ENCODE measurements around the gene ZNF511.
"Not testable (repeated sequence)": the region's sequence is repeated elsewhere in the genome, so short reads cannot be mapped to it uniquely, and the experiment has no call there.

Gene ZNF511

DNA sequence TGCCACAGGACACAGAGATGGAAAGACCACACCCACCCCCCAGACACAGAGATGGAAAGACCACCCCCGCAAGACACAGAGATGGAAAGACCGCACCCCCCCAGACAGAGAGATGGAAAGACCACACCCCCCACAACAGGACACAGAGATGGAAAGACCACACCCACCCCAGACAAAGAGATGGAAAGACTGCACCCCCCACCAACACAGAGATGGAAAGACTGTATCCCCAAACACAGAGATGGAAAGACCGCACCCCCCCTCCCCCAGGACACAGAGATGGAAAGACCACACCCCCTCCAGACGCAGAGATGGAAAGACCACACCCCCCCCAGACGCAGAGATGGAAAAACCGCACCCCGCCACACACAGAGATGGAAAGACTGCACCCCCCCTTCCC is 8.0 kb downstream of the ZNF511 start:
- DNase-seq, result no peak

DNA sequence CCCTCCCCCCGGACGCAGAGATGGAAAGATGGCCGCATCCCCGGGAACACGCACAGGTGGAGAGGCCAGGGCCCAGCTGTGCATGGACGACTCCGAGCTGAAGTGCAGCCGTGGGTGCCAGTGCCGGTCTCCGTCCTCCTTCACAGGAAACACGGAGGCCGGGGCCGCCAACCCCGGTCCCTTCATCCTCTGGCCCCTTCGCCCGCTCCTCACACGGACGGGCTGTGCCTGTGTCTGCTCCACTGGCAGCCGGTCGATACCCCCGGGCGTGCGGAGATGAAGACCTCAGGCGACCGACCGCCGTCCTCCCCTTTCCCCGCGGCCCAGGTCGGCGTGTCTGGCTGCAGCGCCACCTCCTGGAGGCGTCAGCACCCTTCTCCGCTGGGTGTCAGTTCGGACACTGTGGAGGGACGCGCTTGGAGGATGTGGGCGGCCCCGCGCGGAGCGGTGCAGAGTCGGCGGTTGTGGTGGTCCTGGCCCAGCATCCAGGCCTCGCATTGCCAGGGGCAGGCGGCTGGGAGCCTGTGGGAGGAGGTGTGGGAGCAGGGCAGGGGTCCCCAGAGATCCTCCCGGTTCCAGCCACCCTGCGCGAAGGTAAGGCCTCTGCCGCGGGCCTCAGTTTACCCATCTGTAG is 9.9 kb downstream of the ZNF511 start:
- peak in 1 of 2 experiments; percentile 22 for DNase-seq

DNA sequence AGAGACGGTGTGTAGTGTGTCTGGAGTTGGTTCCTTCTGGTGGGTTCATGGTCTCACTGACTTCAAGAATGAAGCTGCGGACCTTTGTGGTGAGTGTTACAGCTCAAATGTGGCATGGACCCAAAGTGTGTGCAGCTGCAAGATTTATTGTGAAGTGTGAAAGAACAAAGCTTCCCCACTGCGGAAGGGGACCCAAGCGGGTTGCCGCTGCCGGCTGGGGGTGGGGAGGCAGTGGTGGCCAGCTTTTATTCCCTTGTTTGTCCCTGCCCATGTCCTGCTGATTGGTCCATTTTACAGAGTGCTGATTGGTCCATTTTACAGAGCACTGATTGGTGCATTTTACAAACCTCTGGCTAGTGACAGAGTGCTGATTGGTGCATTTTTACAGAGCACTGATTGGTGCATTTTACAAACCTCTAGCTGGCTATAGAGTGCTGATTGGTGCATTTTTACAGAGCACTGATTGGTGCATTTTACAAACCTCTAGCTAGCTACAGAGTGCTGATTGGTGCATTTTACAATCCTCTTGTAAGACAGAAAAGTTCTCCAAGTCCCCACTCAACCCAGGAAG is 12.2 kb downstream of the ZNF511 start:
- not testable (repeated sequence) for DNase-seq

DNA sequence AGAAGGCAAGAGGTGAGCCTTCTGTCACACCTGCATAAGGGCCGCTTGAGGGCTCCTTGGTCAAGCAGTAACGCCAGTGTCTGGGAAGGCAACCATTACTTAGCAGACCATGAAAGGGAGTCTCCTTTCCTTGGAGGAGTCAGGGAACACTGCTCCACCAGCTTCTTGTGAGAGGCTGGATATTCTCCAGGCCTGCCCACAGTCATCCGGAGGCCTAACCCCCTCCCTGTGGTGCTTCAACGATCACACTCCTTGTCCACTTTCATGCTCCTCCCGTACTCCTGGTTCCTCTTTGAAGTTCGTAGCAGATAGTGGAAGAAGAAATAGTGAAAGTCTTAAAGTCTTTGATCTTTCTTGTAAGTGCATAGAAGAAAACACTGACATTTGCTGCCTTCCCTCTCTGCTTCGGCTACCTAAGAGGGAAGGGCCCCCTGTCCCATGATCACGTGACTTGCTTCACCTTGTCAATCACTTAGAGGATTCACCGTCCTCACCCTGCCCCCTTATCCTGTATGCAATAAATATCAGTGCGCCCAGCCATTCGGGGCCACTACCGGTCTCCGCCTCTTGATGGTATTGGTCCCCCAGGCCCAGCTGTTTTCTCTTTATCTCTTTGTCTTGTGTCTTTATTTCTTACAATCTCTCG is 13.5 kb downstream of the ZNF511 start:
- DNase-seq, result not testable (repeated sequence)

DNA sequence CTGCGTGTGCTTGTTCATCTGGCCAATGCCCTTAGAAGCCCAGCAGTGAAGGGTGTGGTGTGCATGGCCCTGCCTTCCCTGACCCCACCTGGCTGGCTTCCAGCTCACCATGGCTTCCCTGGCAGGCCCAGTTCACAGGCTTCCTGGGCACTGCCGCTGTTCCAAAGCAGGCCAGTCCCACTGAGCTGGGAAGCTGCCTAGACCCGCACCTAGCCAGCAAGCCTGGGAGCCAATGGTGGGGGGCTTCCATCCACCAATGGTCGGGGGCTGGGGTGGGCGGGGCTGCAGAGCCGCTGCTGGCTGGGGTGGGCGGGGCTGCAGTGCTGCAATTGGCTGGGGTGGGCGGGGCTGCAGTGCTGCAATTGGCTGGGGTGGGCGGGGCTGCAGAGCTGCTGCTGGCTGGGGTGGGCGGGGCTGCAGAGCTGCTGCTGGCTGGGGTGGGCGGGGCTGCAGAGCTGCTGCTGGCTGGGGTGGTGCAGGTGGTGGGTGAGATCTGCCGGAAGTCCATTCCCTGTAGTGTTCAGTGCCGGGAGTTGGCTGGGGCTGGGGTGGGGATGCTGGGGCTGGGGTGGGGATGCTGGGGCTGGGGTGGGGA is 15.6 kb downstream of the ZNF511 start:
- DNase-seq, result no peak

DNA sequence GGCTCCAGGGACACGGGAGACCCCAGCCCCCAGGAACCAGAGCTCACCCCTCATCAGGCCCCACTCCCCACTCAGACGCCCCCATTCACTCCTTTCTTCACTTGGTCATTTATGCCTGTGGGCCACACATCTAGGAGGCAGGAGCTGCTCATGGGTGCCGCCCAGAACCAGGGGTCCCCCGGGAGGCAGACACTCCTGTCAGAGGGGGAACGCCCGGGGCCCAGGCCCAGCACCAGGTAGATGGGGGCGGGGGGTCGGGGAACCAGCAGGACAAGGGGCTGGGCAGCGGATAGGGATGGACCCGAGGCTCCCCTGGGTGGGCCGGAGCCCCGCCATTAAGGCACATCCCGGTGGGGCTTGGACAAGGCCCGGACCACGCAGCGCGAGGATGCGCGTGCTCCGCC is 16.1 kb downstream of the ZNF511 start:
- DNase-seq, result no peak

DNA sequence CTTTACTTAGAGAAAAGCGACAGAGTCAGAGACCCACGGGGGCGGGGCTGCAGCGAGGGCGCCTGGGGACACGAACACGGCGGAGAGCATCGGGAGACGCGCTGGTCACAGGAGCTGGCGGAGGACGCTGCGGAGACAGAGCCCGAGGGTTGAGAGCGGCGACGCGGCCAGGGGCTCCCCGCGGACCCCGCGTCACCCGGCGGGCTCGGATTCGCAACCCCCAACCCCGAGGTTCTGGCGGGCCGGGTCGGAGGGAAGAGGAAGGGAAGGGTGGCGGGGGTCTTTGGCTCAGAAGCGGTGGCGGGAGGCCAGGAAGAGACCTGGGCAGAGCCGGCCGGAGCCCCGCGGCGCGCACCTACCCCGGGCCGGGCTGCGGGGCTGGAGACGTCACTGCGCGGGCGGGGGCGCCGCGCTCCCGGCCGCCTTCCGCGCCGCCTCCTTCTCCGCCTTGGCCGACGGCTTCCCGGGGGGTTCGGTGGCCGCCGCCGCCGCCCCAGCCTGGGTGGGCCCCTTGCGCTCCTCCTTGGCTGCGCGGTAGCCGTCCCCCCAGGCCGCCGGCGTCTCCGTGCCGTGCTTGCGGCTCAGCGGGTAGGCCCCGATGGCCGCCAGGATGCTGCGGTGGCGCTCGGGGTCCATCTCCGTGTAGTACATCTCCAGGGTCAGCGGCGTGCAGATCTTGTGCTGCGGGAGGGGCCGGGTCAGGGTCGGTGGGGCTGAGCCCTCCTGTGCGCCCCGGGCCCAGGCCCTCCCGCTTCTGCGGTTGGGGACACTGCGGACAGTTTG is 16.9 kb downstream of the ZNF511 start:
- no peak for DNase-seq

DNA sequence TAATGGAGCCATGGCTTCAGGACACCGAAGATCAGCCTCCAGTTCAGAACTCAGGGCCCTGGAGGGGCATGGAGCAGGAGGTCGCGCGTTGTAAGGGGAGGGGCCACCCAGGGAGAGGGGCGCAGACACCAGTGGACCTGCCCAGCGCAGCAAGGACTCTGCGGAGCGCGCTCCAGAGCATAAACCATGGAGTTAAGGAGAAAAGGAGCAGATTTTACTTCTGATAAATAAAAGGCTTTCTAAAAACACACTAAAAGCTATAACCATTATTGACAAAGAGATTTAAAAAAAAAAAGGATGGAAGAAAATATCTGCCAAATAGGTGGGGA is 17.5 kb downstream of the ZNF511 start:
- no peak for DNase-seq

DNA sequence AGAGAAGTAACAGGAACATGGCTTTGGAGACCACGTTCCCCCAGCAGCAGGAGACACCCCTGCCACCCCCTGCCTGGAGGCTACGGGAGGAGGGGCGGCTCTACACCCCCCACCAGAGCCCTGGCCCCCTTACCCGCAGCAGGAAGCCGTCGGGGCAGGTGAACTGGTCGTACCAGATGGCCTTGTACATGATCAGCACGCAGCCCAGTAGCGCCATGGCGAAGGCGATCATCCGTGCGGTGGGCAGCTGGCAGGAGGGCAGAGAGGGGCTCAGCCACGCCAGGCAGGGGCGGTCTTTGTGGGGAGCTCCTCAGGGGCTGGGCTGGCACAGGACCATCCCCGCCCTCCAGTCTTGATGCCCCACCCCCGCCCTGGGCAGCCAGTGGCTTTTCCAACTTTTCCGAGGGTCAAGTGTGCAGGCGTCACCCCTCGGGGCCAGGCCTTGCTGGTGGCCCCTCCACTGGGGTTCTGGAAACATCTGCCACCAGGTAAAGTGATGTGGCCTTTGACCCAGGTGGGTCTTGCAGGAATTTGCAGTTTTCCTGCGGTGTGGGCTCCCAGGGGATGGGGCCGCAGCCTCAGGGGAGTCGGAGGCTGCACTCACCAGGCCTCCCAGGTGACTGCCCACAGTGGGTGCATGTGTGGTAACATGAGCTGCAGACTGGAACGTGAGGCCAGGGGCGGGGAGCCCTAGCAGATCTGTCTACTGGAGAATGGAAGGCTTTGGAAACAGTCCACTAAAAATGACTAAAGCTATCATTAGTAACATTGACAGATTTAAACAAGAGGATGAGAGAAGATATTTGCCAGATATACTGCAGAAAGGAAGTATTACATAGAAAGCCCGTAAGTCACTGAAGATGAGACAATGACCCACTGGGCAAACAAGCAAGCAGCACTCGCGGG is 18.3 kb downstream of the ZNF511 start:
- no peak for DNase-seq

DNA sequence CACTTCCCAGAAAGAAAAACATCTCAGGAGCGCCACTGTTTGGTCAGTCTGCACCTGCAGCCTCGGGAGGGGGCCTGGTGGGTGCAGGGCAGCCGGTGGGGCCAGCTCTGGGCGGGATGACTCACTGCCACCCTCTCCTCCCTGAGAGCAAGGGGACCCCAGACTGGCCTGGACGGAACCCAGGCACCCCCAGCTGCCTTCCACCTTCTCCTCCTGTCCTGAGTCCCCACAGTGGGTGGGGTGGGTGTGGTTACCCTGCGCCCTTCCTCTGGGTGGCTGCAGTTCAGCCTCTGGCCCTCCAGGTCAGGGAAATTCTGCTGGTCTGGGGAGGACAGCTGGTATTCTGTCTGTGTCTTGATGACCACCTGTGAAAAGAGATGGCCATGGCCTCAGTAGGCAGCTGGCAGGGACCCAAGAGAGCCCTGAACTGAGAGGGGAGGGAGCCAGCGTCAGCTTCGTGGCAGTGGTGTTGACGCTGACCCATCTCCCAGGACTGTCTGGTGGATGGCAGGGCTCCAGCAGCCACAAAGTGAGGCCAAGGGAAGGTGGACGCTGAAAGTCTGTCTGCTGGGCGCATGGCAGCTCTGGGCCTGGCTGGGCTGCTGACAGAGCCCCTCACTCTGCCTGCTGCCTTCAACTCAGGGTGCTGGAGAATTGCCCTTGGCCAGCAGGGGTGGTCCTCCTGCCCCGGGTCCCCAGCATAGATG is 19.1 kb downstream of the ZNF511 start:
- DNase-seq, result no peak

DNA sequence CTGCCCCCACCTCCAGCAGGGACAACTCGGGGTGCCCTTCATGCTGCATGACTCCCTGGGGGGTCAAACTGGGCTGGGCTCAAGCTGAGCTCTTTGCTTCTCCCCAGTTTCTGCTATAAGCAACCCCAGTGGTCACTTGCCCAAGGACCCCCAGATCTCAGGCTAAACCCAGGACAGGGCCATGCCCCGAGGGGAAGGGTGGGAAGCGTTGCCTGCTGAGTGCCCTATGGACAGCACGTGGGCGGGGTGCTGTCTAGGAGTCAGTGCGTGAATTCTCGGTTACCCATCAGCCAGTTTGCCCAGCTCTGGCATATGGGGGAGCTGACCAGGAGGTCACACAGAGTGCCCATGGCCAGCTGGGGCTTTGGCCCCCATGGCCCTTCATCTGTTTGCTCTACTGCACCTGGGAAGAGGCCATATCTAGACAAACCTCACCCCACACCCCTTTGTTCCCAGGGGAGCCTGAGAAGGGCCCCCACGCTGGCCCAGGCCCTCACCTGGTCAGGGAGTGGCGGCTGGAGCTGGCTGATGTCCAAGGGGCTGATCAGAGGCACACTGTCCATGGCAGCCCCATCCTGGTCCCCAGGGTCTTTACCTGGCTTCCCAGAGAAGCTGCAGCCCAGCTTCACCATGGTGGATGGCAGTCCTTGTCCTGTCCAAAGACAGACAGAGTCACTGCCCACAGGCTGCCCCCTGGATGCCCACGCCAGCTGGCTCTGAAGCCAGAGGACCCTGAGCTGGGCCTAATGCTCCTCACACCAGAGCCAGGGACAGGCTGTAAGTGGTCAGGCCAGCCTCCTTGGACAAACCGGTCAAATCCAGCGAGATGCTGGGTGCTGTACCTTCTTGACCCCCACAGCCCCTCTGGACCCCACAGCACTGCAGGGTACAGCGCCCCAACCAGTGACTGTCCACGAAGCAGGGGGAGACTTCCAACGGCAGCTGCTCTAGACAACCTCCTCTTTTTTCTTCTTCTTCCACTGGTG is 19.9 kb downstream of the ZNF511 start:
- no peak for DNase-seq

DNA sequence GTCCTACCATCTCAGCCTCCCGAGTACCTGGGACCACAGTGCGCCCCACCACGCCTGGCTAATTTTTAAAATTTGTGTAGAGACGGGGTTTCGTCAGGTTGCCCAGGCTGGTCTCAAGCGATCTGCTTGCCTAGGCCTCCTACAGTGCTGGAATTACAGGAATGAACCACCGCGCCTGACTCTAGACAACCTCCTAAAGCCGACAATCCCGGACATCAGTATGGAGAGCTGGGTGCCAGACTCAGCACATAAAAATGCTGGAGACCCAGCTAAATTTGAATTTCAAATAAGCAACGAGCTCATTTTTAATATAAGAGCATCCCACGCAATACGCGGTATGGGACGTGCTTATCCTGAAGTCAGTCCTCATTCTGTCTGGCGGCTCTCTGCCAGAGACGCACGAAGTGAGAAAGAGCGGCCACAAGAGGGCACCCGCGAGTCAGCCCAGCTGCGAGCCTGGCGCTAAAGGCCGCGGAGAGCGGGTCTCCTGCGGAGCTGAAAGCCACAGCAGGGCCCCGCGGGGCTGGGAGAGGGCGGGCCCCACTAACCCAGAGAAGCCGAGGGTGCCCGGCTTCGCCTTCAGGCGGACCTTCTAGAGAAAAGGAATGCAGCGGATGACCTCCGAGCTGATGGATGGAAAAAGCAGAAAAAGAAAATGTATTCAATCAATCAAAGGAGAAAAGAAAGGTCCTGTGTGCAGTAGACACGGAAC is 20.9 kb downstream of the ZNF511 start:
- DNase-seq, result peak in 1 of 2 experiments; percentile 57

DNA sequence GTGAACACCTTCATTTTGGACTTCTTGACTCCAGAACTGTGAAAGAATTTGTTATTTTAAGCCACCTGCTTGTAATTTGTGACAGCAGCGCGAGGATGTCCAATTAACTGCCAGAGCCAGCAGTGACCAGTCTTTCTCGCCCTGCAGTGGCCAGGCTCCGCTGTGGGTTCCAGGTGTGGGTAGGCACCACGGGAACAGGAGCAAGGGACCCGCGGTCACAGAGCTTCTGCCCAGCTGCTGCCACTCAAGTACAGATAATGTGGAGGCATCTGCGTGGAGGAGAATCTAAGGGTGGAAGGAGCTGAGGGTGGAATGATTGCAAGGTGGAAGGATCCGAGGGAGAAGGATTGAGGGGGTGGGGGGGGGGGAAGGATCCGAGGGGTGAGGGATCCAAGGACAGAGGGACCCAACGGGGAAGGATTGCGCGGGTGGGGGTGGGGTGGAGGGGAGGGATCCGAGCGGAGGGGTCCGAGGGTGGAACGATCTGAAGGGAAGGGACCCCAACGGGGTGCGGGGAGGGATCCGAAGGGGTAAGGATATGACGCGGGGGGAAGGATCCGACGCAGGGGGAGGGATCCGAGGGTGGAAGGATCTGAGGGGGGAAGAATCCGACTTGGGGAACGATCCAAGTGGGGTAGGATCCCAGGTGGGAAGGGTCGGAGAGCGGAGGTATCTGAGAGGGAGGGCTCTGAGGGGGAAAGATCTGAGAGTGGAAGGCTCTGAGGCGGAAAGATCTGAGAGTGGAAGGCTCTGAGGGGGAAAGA is 24.4 kb downstream of the ZNF511 start:
- DNase-seq, result no peak

DNA sequence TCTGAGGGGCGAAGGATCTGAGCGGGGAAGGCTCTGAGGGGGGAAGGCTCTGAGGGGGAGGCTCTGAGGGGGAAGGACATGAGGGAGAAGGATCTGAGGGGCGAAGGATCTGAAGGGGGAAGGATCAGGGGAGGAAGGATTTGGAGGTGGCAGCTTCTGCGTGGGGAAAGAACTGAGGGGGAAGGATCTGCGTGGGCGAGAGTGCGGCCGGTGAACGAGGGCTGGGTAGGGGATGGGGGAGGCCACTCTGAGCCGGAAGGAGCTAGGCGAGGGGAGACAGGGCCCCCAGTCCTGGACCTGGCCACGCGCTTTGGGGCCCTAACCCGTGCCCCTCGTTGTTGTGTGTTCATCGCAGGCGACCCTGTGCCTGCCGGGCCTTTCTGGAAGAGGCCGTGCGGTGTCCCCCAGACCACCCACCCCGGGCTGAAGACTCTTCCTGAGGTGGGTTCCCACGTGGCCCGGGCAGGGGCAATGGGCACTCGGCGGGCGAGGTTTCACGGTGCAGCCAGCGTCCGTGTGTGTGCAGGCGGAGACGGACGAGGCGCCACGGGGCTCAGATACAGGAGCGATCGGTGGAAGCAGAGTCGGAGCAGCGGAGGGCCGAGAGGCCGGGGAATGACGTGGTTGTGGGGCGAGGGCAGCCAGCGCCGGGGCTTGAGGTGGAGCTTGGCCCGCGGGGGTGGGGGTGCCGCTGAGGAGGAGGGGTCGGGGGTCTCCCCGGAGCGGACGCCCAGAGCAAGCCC is 26.0 kb downstream of the ZNF511 start:
- DNase-seq, result no peak

DNA sequence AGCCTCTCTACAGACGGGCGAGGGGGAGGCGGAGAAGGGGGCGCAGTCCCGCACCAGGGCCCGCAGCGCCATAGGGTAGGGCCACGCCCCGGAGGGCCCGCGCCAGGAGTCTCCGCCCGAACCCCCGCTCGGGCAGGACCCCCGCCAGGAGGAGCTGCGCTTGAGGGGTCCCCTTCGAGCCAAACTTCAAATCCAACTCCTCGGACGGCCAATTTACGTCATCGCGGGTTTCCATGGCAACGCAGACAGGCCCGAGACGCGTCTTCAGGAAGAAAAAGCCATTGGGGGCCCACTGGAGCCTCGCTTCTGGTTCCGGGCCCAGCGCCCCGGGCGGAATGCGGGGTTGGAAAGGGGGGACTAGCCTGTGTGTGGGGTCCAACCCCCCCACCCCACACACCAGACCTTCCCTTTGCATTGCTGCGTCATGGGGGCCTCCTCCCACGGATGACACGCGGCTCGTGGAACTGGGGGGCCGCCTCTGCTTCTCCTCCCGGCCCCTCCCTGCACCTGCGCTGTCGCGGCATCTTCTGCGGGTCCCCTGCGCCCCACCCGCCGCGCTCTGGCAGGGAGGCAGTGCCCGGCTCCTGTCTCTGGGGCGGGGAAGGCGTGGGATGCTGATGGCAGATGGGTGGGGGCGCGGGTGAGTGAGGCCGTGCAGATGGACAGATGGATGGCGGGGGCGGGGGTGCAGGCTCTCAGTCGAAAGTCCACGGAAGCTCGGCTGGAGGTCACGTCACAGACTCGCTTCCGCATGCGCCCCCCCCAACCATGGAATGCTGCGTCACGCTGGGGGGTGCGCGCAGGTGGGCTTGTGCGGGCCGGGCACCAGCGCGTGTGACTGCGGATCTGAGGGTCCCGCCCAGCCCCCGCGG is 26.8 kb downstream of the ZNF511 start:
- peak in 1 of 2 experiments; percentile 9 for DNase-seq

DNA sequence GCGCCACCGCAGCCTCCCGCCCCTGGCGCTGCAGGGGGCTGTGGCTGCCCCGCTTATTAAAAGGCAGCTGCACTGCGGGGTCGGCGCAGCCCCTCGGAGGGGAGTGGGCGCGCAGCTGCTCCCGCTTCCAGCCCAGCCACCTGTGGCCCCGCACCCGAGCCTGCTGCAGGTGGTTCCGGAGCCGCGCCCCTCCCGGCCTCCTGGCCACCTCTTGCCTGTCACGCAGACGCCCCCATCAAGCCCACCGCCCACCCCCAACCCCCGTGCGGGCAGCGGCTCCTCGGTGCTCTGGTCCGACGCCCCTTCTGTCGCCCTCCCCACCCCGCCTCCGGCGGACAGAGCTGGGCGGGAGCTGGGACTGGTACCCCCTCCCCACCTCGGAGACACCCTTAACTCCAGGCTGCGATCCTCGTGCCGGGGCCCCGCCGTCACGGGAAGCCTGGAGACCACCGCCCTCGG is 27.4 kb downstream of the ZNF511 start:
- DNase-seq, result no peak
